Measurements from ENCODE around the gene FAM53B.

DNA sequence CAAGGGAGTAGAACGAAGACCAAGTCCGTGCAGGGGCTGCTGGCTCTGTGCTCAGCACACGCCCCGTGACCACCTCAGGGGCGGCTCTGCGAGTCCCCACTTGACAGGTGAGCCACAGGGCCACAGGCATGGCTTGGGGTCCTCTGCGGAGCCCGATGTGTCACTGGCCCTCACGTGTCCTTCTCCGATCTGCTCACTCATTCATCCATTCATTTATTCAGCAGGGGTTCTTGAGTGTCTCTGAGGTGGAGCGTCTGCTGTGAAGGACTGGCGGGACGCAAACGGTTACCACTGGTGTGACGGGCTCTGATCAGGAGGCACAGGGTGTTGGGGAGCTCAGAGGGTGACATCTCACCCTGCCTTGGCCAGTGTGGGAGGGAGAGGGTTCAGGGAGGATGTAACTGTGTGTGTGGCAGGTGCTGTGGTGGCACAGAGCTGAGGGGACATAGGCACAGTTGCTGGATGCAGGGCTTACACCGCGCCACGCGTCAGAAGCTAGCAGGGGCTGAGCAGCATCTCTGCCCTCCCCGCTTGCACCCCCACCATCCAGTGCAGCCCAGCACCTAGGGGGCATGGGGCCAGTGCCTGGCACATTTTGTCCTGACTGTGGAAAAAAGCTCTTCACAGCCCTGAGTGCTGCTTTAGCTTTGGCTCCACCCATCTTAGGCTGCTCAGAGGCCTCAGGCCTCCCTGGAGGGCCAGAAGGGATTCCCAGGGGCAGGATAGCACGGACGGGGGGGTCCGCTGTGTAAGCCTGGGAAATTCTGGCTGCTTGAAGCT lies 165.8 kb downstream of the FAM53B start:
- no peak for TF ChIP-seq CTCF (conservative IDR thresholded peaks at IDR 0.05; ENCODE audit: low read depth, low read length)
- TF ChIP-seq EZH2 (IDR thresholded peaks at IDR 0.05; ENCODE audit: borderline replicate concordance, low read depth, low read length, poor library complexity, severe bottlenecking) = no peak

Data from A673 (cell line).